HepG2 (cell line): ENCODE measurements around the gene ASTN1. TPM values are rescaled to one million over a fixed set of nuclear protein-coding genes. Genes with fewer than 3 reads are reported as not detected.

ENCODE experiments used
- ATAC-seq: fragments of 200-7000 bp; cut with Tn5 transposase; 3 replicates; pipeline ENCODE4 v1.9.1; 2020; ENCODE audit warnings: mild to moderate bottlenecking, moderate library complexity
- BruUV-seq: library from RNA; stranded (reverse); fragments of 400-500 nt; replicated peaks from 2 replicates; lab custom pipeline; 2021; lab: Mats Ljungman, UMichigan
- CTCF ChIA-PET: fragments of 300-600 bp; formaldehyde crosslinking; extraction: SDS; loops from one replicate; lab custom pipeline; 2021; ENCODE audit warnings: low total read pairs, inconsistent platforms, low intra/inter-chr PET ratio; lab: Yijun Ruan, JAX
- POLR2A ChIA-PET: fragments of 350-600 bp; sonication (Branson Sonifier 250); formaldehyde crosslinking; loops from one replicate; lab custom pipeline; 2020; ENCODE audit warnings: antibody characterized with exemption, inconsistent platforms; lab: Yijun Ruan, JAX
- DNase-seq: peaks from one replicate; pipeline ENCODE4 v3.0.0-alpha.2; 2015; ENCODE audit warnings: low spot score
- FAIRE-seq: peaks from 3 replicates; lab custom pipeline; 2011; peaks lifted over from hg19 to GRCh38; lab: Jason Lieb, UNC
- H2AFZ ChIP-seq: one replicate; pipeline ENCODE4 v1.6.1; 2011; ENCODE audit warnings: low read length, inconsistent platforms
- H3K27ac ChIP-seq: fragments of 300-600 bp; 3 replicates; pipeline ENCODE4 v1.8.0; 2011; ENCODE audit warnings: mixed run types, mild to moderate bottlenecking, mixed read lengths, low read length, inconsistent platforms; ENCODE audit not compliant: insufficient read depth; ENCODE audit errors: extremely low read length
- H3K27me3 ChIP-seq, 2 experiments: fragments of 200-600 bp in 1 of 2; 2 replicates in 1 of 2; 3 replicates in 1 of 2; pipeline versions ENCODE4 v1.6.0 to v1.8.0; 2011; ENCODE audit warnings: low read length in 2 of 2, mild to moderate bottlenecking in 2 of 2, moderate library complexity in 2 of 2, inconsistent platforms in 1 of 2; ENCODE audit not compliant: insufficient read depth in 2 of 2, control insufficient read depth in 1 of 2
- H3K36me3 ChIP-seq, 2 experiments: fragments of 200-600 bp in 1 of 2; replicated peaks in 1 of 2; 2 replicates in 1 of 2; 3 replicates in 1 of 2; pipeline versions ENCODE4 v1.5.1 to v1.8.0; 2011; ENCODE audit warnings: low read length in 2 of 2, inconsistent platforms in 1 of 2; ENCODE audit not compliant: insufficient read depth in 2 of 2, control insufficient read depth in 1 of 2
- H3K4me1 ChIP-seq: 2 replicates; pipeline ENCODE4 v1.5.1; 2012; ENCODE audit warnings: low read length, inconsistent platforms; ENCODE audit not compliant: insufficient read depth
- H3K4me2 ChIP-seq: 2 replicates; pipeline ENCODE4 v1.6.0; 2011; ENCODE audit warnings: low read depth, low read length, inconsistent platforms
- H3K4me3 ChIP-seq, 3 experiments: fragments of 200-600 bp in 1 of 3; sonication (generic), shearing (Covaris generic) in 1 of 3; replicated peaks in 1 of 3; 2 replicates each; pipeline ENCODE4 v1.5.1; 2011 to 2016; ENCODE audit warnings: low read length in 3 of 3, inconsistent platforms in 2 of 3, low read depth in 2 of 3, mild to moderate bottlenecking in 2 of 3, control low read depth in 1 of 3, mixed read lengths in 1 of 3; ENCODE audit not compliant: insufficient read depth in 1 of 3
- H3K79me2 ChIP-seq: one replicate; pipeline ENCODE4 v1.6.1; 2011; ENCODE audit warnings: low read length, inconsistent platforms; ENCODE audit not compliant: insufficient read depth
- H3K9ac ChIP-seq: 2 replicates; pipeline ENCODE4 v1.6.0; 2011; ENCODE audit warnings: mild to moderate bottlenecking, low read depth, low read length, inconsistent platforms; ENCODE audit not compliant: insufficient read depth
- H3K9me3 ChIP-seq: 2 replicates; pipeline ENCODE4 v1.5.1; 2012; ENCODE audit warnings: mild to moderate bottlenecking, low read length
- H4K20me1 ChIP-seq: 2 replicates; pipeline ENCODE4 v1.6.0; 2011; ENCODE audit warnings: inconsistent platforms, mild to moderate bottlenecking, low read length, moderate library complexity; ENCODE audit not compliant: insufficient read depth
- ATRX ChIP-seq: sonication (generic); formaldehyde crosslinking; IDR thresholded peaks from 2 replicates; pipeline ENCODE4 v1.4.0; 2020; ENCODE audit warnings: missing genetic modification reagents, borderline replicate concordance
- HOXA9 ChIP-seq: sonication (generic); formaldehyde crosslinking; IDR thresholded peaks from 2 replicates; pipeline ENCODE4 v1.8.1; 2022; ENCODE audit warnings: missing genetic modification reagents, mild to moderate bottlenecking, moderate library complexity, borderline replicate concordance
- NPAS2 ChIP-seq: sonication (generic); formaldehyde crosslinking; IDR thresholded peaks from 2 replicates; pipeline ENCODE4 v1.8.0; 2022; ENCODE audit warnings: mild to moderate bottlenecking, missing genetic modification reagents, borderline replicate concordance
- SP2 ChIP-seq: sonication (generic); formaldehyde crosslinking; IDR thresholded peaks from 2 replicates; pipeline ENCODE4 v1.5.1; 2020; ENCODE audit warnings: mild to moderate bottlenecking, missing genetic modification reagents
- ZFY ChIP-seq: sonication (generic); formaldehyde crosslinking; IDR thresholded peaks from 2 replicates; pipeline ENCODE4 v1.4.0; 2020; ENCODE audit warnings: missing genetic modification reagents
- ZNF607 ChIP-seq: sonication (generic); formaldehyde crosslinking; IDR thresholded peaks from 2 replicates; pipeline ENCODE4 v1.5.1; 2020; ENCODE audit warnings: missing genetic modification reagents, mild to moderate bottlenecking, borderline replicate concordance
- ZNF773 ChIP-seq: sonication (generic); formaldehyde crosslinking; IDR thresholded peaks from 2 replicates; pipeline ENCODE4 v1.4.0; 2020; ENCODE audit warnings: missing genetic modification reagents, borderline replicate concordance
- ZSCAN9 ChIP-seq: IDR thresholded peaks from 2 replicates; pipeline ENCODE4 v1.6.1; 2016; ENCODE audit warnings: borderline replicate concordance
- WGBS: methylation state at CpG from one replicate; pipeline ENCODE4 v1.1.6; 2017; ENCODE audit warnings: low lambda C conversion rate; 5-methylcytosine and 5-hydroxymethylcytosine counted together
- in situ Hi-C: cut with HindIII; loops from 2 replicates; pipeline ENCODE4 v1.10.0; 2017; ENCODE audit warnings: low pct_unique_long_range_greater_than_20kb; ENCODE audit not compliant: extremely low pct_ligation_motif_present
- intact Hi-C: fragments of 100-400 bp; cut with micrococcal nuclease; formaldehyde crosslinking; loops from one replicate; pipeline ENCODE4 v1.10.0; 2022; ENCODE audit not compliant: unreplicated experiment
- polyA plus RNA-seq, 8 experiments: library from polyadenylated mRNA; depleted of rRNA in 3 of 8; stranded (reverse) in 7 of 8; unstranded in 1 of 8; fragments of >200 nt; fragmentation: Illumina TruSeq in 4 of 8; extraction: Trizol in 4 of 8; gene quantifications; 2 replicates each; pipeline versions ENCODE4 v1.2.1 to v1.2.3, GENCODE V29; 2011 to 2016; ENCODE audit warnings: low read depth in 4 of 8, missing spikeins in 1 of 8, mixed read lengths in 1 of 8; ENCODE audit not compliant: insufficient read depth in 1 of 8
- total RNA-seq, 5 experiments: library from RNA; depleted of rRNA; stranded (reverse); fragments of >200 nt; fragmentation: Illumina TruSeq; extraction: Trizol; gene quantifications; 2 replicates each; pipeline ENCODE4 v1.2.3, GENCODE V29; 2016; ENCODE audit warnings: low read depth in 1 of 5
- TF ChIP-seq, protein P1 (sequence below): sonication (generic); formaldehyde crosslinking; IDR thresholded peaks from 2 replicates; pipeline ENCODE4 v1.8.1; 2022; ENCODE audit warnings: mild to moderate bottlenecking, missing genetic modification reagents

ASTN1 gene
- total and polyA plus RNA-seq, 2 of the 13 experiments (the other 11 are each of a cell fraction or from before 2014, with no cell fraction given) = not detected

DNA sequence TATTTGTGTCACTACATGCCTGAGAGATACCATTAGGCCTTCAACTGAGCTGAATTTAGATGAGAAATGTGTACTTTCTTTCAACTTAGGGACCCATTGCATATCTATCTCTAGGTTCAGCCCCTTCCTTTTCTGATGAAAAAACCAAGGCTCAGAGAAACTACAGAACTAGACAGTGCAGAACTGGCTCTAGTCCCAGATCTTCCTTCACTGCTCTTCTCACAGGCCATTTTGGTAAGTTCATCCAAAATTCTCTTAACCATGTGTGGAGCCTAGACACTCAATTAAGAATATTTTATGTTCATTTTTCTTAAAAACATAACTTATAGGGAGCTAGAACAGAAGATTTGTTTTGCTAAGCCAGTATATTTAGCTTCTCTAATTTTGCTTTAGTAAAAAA is 128.9 kb downstream of the ASTN1 start:
- Histone ChIP-seq H2AFZ (no peak overlapping the region), H3K4me1 (no peaks in the 10 kb centered on the region), H3K4me2 (no peak overlapping the region), H3K27me3 (no peaks in the 10 kb centered on the region; a peak in 1 of 5 replicates), H4K20me1 (no peaks in the 10 kb centered on the region), H3K9me3 (no peaks in the 10 kb centered on the region), H3K27ac (no peak overlapping the region), H3K36me3 (no peaks in the 10 kb centered on the region), H3K79me2 (no peaks in the 10 kb centered on the region), H3K4me3 (no peak overlapping the region), H3K9ac (no peak overlapping the region)
- in situ Hi-C loops (no loop called here), intact Hi-C loops (no loop called here)
- no TSS peak for BruUV-seq
- ChIA-PET CTCF (no interaction called here), POLR2A (no interaction called here)
- TF ChIP-seq SP2 (no peak), HOXA9 (no peak), ZNF607 (CRISPR knock-in tag) (no peak), ZSCAN9 (no peak), ZNF773 (no peak), NPAS2 (CRISPR knock-in tag) (no peak)
- TF ChIP-seq, protein P1, sequence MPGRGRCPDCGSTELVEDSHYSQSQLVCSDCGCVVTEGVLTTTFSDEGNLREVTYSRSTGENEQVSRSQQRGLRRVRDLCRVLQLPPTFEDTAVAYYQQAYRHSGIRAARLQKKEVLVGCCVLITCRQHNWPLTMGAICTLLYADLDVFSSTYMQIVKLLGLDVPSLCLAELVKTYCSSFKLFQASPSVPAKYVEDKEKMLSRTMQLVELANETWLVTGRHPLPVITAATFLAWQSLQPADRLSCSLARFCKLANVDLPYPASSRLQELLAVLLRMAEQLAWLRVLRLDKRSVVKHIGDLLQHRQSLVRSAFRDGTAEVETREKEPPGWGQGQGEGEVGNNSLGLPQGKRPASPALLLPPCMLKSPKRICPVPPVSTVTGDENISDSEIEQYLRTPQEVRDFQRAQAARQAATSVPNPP (CRISPR knock-in tag) = no peak
- DNase-seq = no peak
- no peak for ATAC-seq
- FAIRE-seq = no peak

GRCh38 chr1:177033628-177034027 is 130.9 kb downstream of the ASTN1 start:
- no peak overlapping the region for H3K9ac ChIP-seq
- no peaks in the 10 kb centered on the region; a peak in 1 of 5 replicates for H3K27me3 ChIP-seq
- no peak overlapping the region for H3K4me2 ChIP-seq
- no peak for DNase-seq
- H2AFZ ChIP-seq = no peak overlapping the region
- H3K36me3 ChIP-seq = no peaks in the 10 kb centered on the region
- POLR2A ChIA-PET = no interaction called here
- no peak for ATAC-seq
- no peaks in the 10 kb centered on the region for H3K79me2 ChIP-seq
- no peak overlapping the region for H3K4me3 ChIP-seq
- H3K4me1 ChIP-seq = no peaks in the 10 kb centered on the region
- H4K20me1 ChIP-seq = no peaks in the 10 kb centered on the region
- intact Hi-C loops = no loop called here
- TF ChIP-seq ATRX (CRISPR knock-in tag) = no peak
- no peak for TF ChIP-seq ZFY (CRISPR knock-in tag)
- TF ChIP-seq, all 625 proteins: peak for 0
- no TSS peak for BruUV-seq
- no peak overlapping the region for H3K27ac ChIP-seq
- in situ Hi-C loops = no loop called here
- CTCF ChIA-PET = no interaction called here
- FAIRE-seq = no peak
- 14% methylated on average over 6 of the region's 6 CpGs for WGBS
- H3K9me3 ChIP-seq = no peaks in the 10 kb centered on the region
